Activated naive CD8-positive, alpha-beta T cell treated with anti-CD3 and anti-CD28 coated beads, Interleukin-2, amount 10 ng/mL, durations not matched to agents 7 days and 5 days (primary cell): Measurements from ENCODE around the gene KLHL29. TPM values are rescaled to one million over a fixed set of nuclear protein-coding genes. Genes with fewer than 3 reads are reported as not detected.

ENCODE experiments used
- ATAC-seq: fragments of 150-1000 bp; cut with Tn5 transposase; one replicate; pipeline ENCODE4 v1.10.0; 2021; ENCODE audit warnings: low read depth, moderate library complexity
- POLR2A ChIA-PET: fragments of 350-600 bp; sonication (Branson Sonifier 250); formaldehyde crosslinking; loops from one replicate; lab custom pipeline; 2021; ENCODE audit warnings: antibody characterized with exemption; lab: Charles Lee
- DNase-seq: peaks from one replicate; pipeline ENCODE4 v3.0.0; 2021
- H3K27ac Mint-ChIP-seq: one replicate; pipeline ENCODE4 v1.8.0; 2022; ENCODE audit warnings: mild to moderate bottlenecking, mixed read lengths
- H3K27me3 Mint-ChIP-seq: one replicate; pipeline ENCODE4 v1.8.0; 2022; ENCODE audit warnings: mild to moderate bottlenecking, moderate library complexity, mixed read lengths
- H3K36me3 Mint-ChIP-seq: one replicate; pipeline ENCODE4 v1.8.0; 2021; ENCODE audit warnings: mild to moderate bottlenecking, mixed read lengths
- H3K4me1 Mint-ChIP-seq: one replicate; pipeline ENCODE4 v1.8.0; 2021; ENCODE audit warnings: mixed read lengths
- H3K4me3 Mint-ChIP-seq: one replicate; pipeline ENCODE4 v1.8.0; 2022; ENCODE audit warnings: mild to moderate bottlenecking, moderate library complexity, mixed read lengths
- H3K9me3 Mint-ChIP-seq: one replicate; pipeline ENCODE4 v1.8.0; 2021; ENCODE audit warnings: mixed read lengths
- total RNA-seq, 2 experiments: library from RNA; stranded (reverse); gene quantifications; one replicate each; pipeline ENCODE4 v1.2.3, GENCODE V29; 2021

KLHL29 gene
- total RNA-seq, 2 experiments from 2014 or later: 1.6 to 1.7 TPM

GRCh38 chr2:23622466-23622865, 237.5 kb downstream of the KLHL29 start:
- Mint-ChIP-seq H3K9me3 (peaks cover 12% of the 10 kb centered on the region), H3K4me1 (no peaks in the 10 kb centered on the region), H3K4me3 (no peak overlapping the region), H3K36me3 (no peaks in the 10 kb centered on the region), H3K27ac (no peak overlapping the region), H3K27me3 (peaks cover 12% of the 10 kb centered on the region)
- no peak for DNase-seq
- no peak for ATAC-seq
- POLR2A ChIA-PET: no interaction called here

- Mint-ChIP-seq H3K27me3 (peaks cover 9% of the 10 kb centered on the region), H3K27ac (no peak overlapping the region), H3K36me3 (no peaks in the 10 kb centered on the region), H3K9me3 (peaks cover 12% of the 10 kb centered on the region), H3K4me1 (no peaks in the 10 kb centered on the region), H3K4me3 (no peak overlapping the region)
- DNase-seq: no peak
- POLR2A ChIA-PET: no interaction called here
- ATAC-seq: no peak
Measured at GRCh38 chr2:23622966-23623675, 238.1 kb downstream of the KLHL29 start.

- POLR2A ChIA-PET: no interaction called here
- ATAC-seq (no peak), DNase-seq (no peak)
- Mint-ChIP-seq H3K27ac (no peak overlapping the region), H3K4me3 (no peak overlapping the region), H3K4me1 (no peaks in the 10 kb centered on the region), H3K9me3 (peaks cover 12% of the 10 kb centered on the region), H3K36me3 (no peaks in the 10 kb centered on the region), H3K27me3 (peaks cover 4% of the 10 kb centered on the region)
Measured at GRCh38 chr2:23624378-23624777, 239.4 kb downstream of the KLHL29 start.

GRCh38 chr2:23624915-23625314, 239.9 kb downstream of the KLHL29 start:
- H3K9me3 Mint-ChIP-seq: peaks cover 12% of the 10 kb centered on the region
- H3K36me3 Mint-ChIP-seq: no peaks in the 10 kb centered on the region
- H3K27ac Mint-ChIP-seq: no peak overlapping the region
- ATAC-seq (no peak), DNase-seq (no peak)
- POLR2A ChIA-PET: no interaction called here
- no peaks in the 10 kb centered on the region for H3K4me1 Mint-ChIP-seq
- H3K27me3 Mint-ChIP-seq: peaks cover 4% of the 10 kb centered on the region
- no peak overlapping the region for H3K4me3 Mint-ChIP-seq

DNA sequence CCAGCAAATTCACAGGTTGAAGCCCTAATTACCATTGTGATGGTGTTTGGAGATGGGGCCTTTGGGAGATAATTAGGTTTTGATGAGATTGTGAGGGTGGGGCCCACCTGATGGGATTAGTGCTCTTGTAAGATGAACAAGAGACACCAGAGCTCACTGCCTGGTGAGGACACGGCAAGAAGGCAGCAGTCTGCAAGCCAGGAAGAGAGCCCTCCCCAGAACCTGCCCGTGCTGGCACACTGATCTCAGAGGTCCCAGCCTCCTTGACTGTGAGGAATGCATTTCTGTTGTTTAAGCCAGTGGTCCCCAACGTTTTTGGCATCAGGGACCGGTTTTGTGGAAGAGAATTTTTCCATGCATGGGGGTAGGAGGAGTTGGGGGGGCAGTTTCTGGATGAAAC, 240.7 kb downstream of the KLHL29 start:
- H3K4me1 Mint-ChIP-seq: no peaks in the 10 kb centered on the region
- ATAC-seq: no peak

GRCh38 chr2:23626701-23627230, 241.8 kb downstream of the KLHL29 start:
- no peak for DNase-seq
- H3K9me3 Mint-ChIP-seq: peaks cover 12% of the 10 kb centered on the region
- POLR2A ChIA-PET: no interaction called here
- no peaks in the 10 kb centered on the region for H3K4me1 Mint-ChIP-seq
- peaks cover 4% of the 10 kb centered on the region for H3K27me3 Mint-ChIP-seq
- H3K36me3 Mint-ChIP-seq: no peaks in the 10 kb centered on the region
- H3K4me3 Mint-ChIP-seq: no peak overlapping the region
- no peak for ATAC-seq
- no peak overlapping the region for H3K27ac Mint-ChIP-seq

More for the DNA sequence above, 240.7 kb downstream of the KLHL29 start:
- Mint-ChIP-seq H3K27me3 (peaks cover 4% of the 10 kb centered on the region), H3K27ac (no peak overlapping the region), H3K9me3 (peaks cover 12% of the 10 kb centered on the region), H3K36me3 (no peaks in the 10 kb centered on the region), H3K4me3 (no peak overlapping the region)
- no peak for DNase-seq
- POLR2A ChIA-PET: no interaction called here

GRCh38 chr2:23627236-23628009, 242.4 kb downstream of the KLHL29 start:
- peaks cover 12% of the 10 kb centered on the region for H3K9me3 Mint-ChIP-seq
- H3K27me3 Mint-ChIP-seq: peaks cover 4% of the 10 kb centered on the region
- H3K27ac Mint-ChIP-seq: no peak overlapping the region
- H3K36me3 Mint-ChIP-seq: no peaks in the 10 kb centered on the region
- no peak for ATAC-seq
- no peaks in the 10 kb centered on the region for H3K4me1 Mint-ChIP-seq
- no peak overlapping the region for H3K4me3 Mint-ChIP-seq
- POLR2A ChIA-PET: no interaction called here
- DNase-seq: no peak

GRCh38 chr2:23628926-23629771, 244.2 kb downstream of the KLHL29 start:
- Mint-ChIP-seq H3K4me3 (peak overlapping the region; percentile 22), H3K36me3 (no peaks in the 10 kb centered on the region), H3K27ac (no peak overlapping the region), H3K27me3 (peaks cover 2% of the 10 kb centered on the region), H3K9me3 (peaks cover 6% of the 10 kb centered on the region), H3K4me1 (no peaks in the 10 kb centered on the region)
- ATAC-seq (no peak), DNase-seq (no peak)
- POLR2A ChIA-PET: no interaction called here

DNA sequence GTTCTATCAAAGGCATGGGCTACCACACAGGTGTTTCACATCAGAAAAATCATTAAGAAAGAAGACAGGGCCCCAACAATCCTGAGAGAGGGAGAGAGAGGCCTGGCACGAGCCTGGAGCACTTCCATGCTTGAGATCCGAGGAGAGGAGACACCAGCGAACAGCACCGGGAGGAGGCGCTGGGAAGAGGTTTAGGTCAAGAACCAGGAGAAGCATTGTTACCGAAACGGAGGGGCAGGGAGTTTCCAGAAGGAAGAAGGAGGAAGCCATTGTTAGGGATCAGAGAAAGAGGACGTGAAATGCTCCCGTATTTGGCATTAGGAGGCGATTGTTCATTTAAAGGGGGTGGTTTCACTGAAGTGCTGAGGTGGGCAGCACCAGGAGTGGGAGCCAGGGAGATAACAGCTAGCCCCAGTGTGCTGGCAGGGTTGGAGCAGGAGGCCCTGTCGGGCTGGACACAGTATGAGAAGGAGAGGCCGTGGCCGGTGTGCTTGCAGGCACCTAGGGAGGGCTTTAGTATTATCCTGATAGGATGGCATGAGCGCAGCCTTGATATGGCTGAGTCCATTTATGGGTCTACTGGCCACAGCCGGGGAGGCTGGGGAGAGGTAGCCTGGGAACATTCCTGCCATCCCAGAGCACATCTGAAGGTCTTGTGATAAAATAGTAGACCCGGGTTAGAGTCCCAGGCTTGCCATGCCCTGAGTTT, 244.9 kb downstream of the KLHL29 start:
- no peaks in the 10 kb centered on the region for H3K36me3 Mint-ChIP-seq
- POLR2A ChIA-PET: no interaction called here
- H3K27me3 Mint-ChIP-seq: peaks cover 2% of the 10 kb centered on the region
- H3K27ac Mint-ChIP-seq: no peak overlapping the region
- no peaks in the 10 kb centered on the region for H3K9me3 Mint-ChIP-seq
- DNase-seq: no peak
- no peak for ATAC-seq
- no peaks in the 10 kb centered on the region for H3K4me1 Mint-ChIP-seq
- no peak overlapping the region for H3K4me3 Mint-ChIP-seq

DNA sequence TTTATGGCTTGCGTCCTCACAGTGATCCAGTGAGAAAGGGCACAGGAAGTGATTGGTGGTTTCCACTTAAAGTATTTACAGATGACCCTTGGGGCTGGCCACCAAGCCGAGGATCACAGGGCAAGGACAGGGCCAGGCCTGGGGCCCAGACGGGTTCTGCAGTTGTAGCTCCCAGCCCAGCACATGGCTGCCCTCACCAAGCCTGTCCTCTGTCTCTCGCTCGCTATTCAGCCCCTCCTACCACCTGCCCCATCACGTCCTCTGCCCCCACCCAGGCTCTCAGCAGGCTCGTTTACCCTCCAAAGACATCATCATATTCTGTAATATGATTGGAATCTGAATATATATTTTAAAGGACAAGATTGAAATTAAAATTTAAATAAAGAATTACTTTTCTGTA, 246.0 kb downstream of the KLHL29 start:
- Mint-ChIP-seq H3K27ac (no peak overlapping the region), H3K9me3 (no peaks in the 10 kb centered on the region), H3K36me3 (no peaks in the 10 kb centered on the region), H3K4me3 (no peak overlapping the region), H3K4me1 (no peaks in the 10 kb centered on the region), H3K27me3 (peaks cover 2% of the 10 kb centered on the region)
- POLR2A ChIA-PET: no interaction called here
- ATAC-seq: no peak
- no peak for DNase-seq

DNA sequence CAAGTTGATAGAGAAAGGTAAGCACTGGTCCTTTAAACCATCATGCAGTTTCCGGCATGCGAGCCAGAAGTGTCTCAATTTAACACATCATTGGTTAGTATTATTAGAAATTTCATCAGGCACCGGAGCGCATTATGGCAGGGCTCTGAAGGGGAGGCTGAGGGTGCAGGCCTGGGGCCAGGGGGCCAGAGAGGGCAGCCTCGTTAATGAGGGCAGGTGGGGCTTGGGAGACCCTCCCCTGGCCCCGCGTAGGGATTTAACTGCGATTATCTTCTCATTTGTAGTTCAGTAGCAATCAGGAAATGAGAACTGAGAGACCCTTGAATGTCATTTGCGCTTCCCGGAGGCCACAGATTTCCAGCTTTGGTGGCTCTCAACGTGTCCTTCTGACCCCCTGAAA, 246.4 kb downstream of the KLHL29 start:
- POLR2A ChIA-PET: no interaction called here
- ATAC-seq: no peak
- DNase-seq: no peak
- no peak overlapping the region for H3K27ac Mint-ChIP-seq
- H3K4me1 Mint-ChIP-seq: no peaks in the 10 kb centered on the region
- no peak overlapping the region for H3K4me3 Mint-ChIP-seq
- H3K36me3 Mint-ChIP-seq: no peaks in the 10 kb centered on the region
- no peaks in the 10 kb centered on the region for H3K9me3 Mint-ChIP-seq
- H3K27me3 Mint-ChIP-seq: peaks cover 2% of the 10 kb centered on the region

- peaks cover 2% of the 10 kb centered on the region for H3K27me3 Mint-ChIP-seq
- H3K27ac Mint-ChIP-seq: no peak overlapping the region
- POLR2A ChIA-PET: no interaction called here
- H3K4me1 Mint-ChIP-seq: no peaks in the 10 kb centered on the region
- no peak for DNase-seq
- H3K36me3 Mint-ChIP-seq: no peaks in the 10 kb centered on the region
- no peak for ATAC-seq
- no peak overlapping the region for H3K4me3 Mint-ChIP-seq
- no peaks in the 10 kb centered on the region for H3K9me3 Mint-ChIP-seq
Measured at GRCh38 chr2:23632386-23632785, 247.4 kb downstream of the KLHL29 start.
